Stimulated activated CD8-positive, alpha-beta memory T cell treated with anti-CD3 and anti-CD28 coated beads, Interleukin-7, amount 100 ng/mL, for 48 hours (primary cell): ENCODE data around the gene XPNPEP1.
"Not testable (repeated sequence)": the region's sequence is repeated elsewhere in the genome, so short reads cannot be mapped to it uniquely, and the experiment has no call there.

ENCODE experiments used
- DNase-seq, 2 donors: peaks; one replicate each; pipeline ENCODE4 v3.0.0-alpha.2; 2020; ENCODE audit warnings: low read depth in 1 of 2; ENCODE audit errors: extremely low read depth in 1 of 2

XPNPEP1 gene

GRCh38 chr10:109924967-109925620 is 1.8 kb upstream of the XPNPEP1 start:
- no peak for DNase-seq

GRCh38 chr10:109924087-109924486 is 776 bp upstream of the XPNPEP1 start:
- DNase-seq = no peak

GRCh38 chr10:109922358-109922975 is 844 bp downstream of the XPNPEP1 start:
- no peak for DNase-seq

- no peak for DNase-seq
Measured at GRCh38 chr10:109920016-109920415, 3.3 kb downstream of the XPNPEP1 start.

GRCh38 chr10:109919220-109919619 is 4.1 kb downstream of the XPNPEP1 start:
- no peak for DNase-seq

GRCh38 chr10:109918707-109919106 is 4.6 kb downstream of the XPNPEP1 start:
- DNase-seq = not testable (repeated sequence)

GRCh38 chr10:109915566-109915965 is 7.7 kb downstream of the XPNPEP1 start:
- no peak for DNase-seq

- no peak for DNase-seq
Measured at GRCh38 chr10:109914966-109915365, 8.3 kb downstream of the XPNPEP1 start.

- DNase-seq = no peak
Measured at GRCh38 chr10:109913306-109913892, 9.9 kb downstream of the XPNPEP1 start.

- DNase-seq = no peak
Measured at GRCh38 chr10:109912335-109913281, 10.7 kb downstream of the XPNPEP1 start.

GRCh38 chr10:109911903-109912302 is 11.4 kb downstream of the XPNPEP1 start:
- no peak for DNase-seq

- no peak for DNase-seq
Measured at GRCh38 chr10:109906316-109906715, 17.0 kb downstream of the XPNPEP1 start.

- no peak for DNase-seq
Measured at GRCh38 chr10:109904397-109904796, 18.9 kb downstream of the XPNPEP1 start.

- DNase-seq = no peak
Measured at GRCh38 chr10:109902992-109903947, 20.0 kb downstream of the XPNPEP1 start.

GRCh38 chr10:109899356-109900331 is 23.7 kb downstream of the XPNPEP1 start:
- DNase-seq = no peak

GRCh38 chr10:109898666-109899355 is 24.5 kb downstream of the XPNPEP1 start:
- no peak for DNase-seq

- DNase-seq = no peak
Measured at GRCh38 chr10:109898007-109898406, 25.3 kb downstream of the XPNPEP1 start.

- DNase-seq = no peak
Measured at GRCh38 chr10:109895848-109896247, 27.5 kb downstream of the XPNPEP1 start.
